Measurements from ENCODE around the gene HDAC5. TPM values are rescaled to one million over a fixed set of nuclear protein-coding genes. Genes with fewer than 3 reads are reported as not detected.
A peak's percentile ranks its signal among the peaks of the same experiment; 100 is the strongest.
"Not testable (repeated sequence)": the region's sequence is repeated elsewhere in the genome, so short reads cannot be mapped to it uniquely, and the experiment has no call there.

HDAC5 gene
- total RNA-seq, 1 donor from 2014 or later = 51.2 TPM

DNA sequence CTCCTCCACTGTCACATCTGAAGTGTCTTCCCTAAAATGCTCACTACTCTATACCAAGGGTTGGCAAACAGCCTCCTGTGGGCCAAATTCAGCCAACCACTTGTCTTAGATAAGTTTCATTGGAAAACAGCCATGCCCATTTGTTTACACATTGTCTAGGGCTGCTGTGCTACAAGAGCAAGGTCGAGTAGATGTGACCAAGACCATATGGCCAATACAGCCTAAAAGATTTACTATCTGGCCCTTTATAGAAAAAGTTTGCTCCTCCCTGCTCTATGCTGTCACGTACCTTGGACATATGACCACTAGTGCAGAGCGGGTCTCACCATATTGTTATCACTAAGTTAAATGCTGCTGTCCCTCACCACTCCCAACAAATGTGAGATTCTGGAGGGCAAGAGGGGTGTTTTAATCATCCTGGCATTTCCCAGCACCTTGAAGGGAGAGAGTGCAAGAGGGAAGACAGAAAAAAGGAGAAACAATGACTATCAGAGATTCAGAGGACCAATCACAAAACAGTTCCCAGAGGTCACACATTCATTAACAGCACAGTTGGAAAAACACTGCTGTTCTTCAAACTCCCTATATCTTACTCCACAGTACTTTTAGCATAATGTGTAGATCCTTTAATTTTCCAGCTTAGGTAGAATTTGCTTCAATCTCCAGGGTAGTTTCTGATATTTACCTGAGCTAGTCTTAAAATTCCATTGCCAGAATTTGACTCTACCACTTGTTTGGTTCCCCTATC is 70.1 kb downstream of the HDAC5 start:
- peaks cover 13% of the 10 kb centered on the region for H3K4me1 Mint-ChIP-seq (ENCODE audit: low read depth)
- peaks cover 8% of the 10 kb centered on the region for H3K36me3 Mint-ChIP-seq (ENCODE audit: low read depth)
- H3K27me3 Mint-ChIP-seq (ENCODE audit: low read depth) = no peaks in the 10 kb centered on the region
- H3K4me3 Mint-ChIP-seq (ENCODE audit: unreplicated experiment) = no peak overlapping the region
- TF ChIP-seq, protein P1, sequence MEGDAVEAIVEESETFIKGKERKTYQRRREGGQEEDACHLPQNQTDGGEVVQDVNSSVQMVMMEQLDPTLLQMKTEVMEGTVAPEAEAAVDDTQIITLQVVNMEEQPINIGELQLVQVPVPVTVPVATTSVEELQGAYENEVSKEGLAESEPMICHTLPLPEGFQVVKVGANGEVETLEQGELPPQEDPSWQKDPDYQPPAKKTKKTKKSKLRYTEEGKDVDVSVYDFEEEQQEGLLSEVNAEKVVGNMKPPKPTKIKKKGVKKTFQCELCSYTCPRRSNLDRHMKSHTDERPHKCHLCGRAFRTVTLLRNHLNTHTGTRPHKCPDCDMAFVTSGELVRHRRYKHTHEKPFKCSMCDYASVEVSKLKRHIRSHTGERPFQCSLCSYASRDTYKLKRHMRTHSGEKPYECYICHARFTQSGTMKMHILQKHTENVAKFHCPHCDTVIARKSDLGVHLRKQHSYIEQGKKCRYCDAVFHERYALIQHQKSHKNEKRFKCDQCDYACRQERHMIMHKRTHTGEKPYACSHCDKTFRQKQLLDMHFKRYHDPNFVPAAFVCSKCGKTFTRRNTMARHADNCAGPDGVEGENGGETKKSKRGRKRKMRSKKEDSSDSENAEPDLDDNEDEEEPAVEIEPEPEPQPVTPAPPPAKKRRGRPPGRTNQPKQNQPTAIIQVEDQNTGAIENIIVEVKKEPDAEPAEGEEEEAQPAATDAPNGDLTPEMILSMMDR (IDR thresholded peaks at IDR 0.05) = no peak
- H3K9me3 Mint-ChIP-seq (ENCODE audit: low read depth) = no peaks in the 10 kb centered on the region
- H3K27ac Mint-ChIP-seq (ENCODE audit: unreplicated experiment) = peak overlapping the region; percentile 47
- no peak for DNase-seq (ENCODE audit: low spot score)

DNA sequence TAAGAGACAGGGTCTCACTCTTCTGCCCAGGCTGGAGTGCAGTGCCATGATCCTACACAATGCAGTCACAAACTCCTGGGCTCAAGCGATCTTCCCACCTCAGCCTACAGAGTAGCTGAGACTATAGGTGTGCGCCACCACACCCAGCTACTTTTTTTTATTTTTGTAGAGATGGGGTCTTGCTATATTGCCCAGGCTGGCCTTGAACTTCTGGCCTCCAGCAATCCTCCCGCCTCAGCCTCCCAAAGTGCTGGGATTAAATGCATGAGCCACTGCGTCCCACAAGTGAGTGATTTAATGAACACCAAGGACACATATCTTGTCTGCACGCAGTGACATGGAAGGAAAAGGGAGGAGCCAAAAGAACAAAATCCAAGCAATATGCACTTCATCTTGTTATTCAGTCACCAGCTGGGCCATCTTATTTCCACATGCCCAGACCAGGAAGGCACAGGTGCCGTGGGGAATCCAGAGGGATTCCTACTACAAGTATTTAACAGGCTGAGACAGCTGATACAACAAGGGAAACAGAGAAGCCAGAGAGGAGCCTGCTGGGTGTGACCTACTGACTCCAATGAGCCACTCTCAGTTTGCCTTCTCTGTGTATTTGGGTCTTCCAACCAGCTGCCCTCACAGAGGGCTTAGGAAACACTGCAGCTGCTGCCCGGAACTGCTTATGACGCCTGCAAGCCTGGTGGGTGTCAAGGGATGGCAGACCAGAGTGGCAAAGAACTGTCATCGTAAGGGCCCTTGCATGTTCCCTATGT is 74.0 kb downstream of the HDAC5 start:
- no peak for DNase-seq (ENCODE audit: low spot score)
- H3K4me1 Mint-ChIP-seq (ENCODE audit: low read depth) = peaks cover 16% of the 10 kb centered on the region
- H3K4me3 Mint-ChIP-seq (ENCODE audit: unreplicated experiment) = no peak overlapping the region
- H3K9me3 Mint-ChIP-seq (ENCODE audit: low read depth) = no peaks in the 10 kb centered on the region
- TF ChIP-seq, protein P1 (IDR thresholded peaks at IDR 0.05) = no peak
- no peak overlapping the region for H3K27ac Mint-ChIP-seq (ENCODE audit: unreplicated experiment)
- no peaks in the 10 kb centered on the region for H3K27me3 Mint-ChIP-seq (ENCODE audit: low read depth)
- peaks cover 11% of the 10 kb centered on the region for H3K36me3 Mint-ChIP-seq (ENCODE audit: low read depth)

DNA sequence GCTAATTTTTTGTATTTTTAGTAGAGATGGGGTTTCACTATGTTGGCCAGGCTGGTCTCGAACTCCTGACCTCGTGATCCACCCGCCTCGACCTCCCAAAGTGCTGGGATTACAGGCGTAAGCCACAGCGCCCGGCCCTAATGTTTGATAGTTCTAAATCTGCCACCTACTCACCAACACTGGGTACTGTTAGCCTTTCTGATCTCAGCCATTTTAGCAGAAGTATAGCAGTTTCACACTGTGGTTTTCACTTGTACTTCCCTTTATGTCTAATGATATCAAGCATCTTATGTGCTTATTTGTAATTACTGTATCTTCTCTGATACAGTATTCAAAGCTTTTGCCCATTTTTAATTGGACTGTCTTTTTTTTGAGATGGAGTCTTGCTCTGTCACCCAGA is 76.5 kb downstream of the HDAC5 start:
- peaks cover 18% of the 10 kb centered on the region for H3K4me1 Mint-ChIP-seq (ENCODE audit: low read depth)
- DNase-seq (ENCODE audit: low spot score); H3K4me3 Mint-ChIP-seq (ENCODE audit: unreplicated experiment); H3K9me3 Mint-ChIP-seq (ENCODE audit: low read depth); H3K27ac Mint-ChIP-seq (ENCODE audit: unreplicated experiment); H3K27me3 Mint-ChIP-seq (ENCODE audit: low read depth); H3K36me3 Mint-ChIP-seq (ENCODE audit: low read depth): not testable (repeated sequence)

DNA sequence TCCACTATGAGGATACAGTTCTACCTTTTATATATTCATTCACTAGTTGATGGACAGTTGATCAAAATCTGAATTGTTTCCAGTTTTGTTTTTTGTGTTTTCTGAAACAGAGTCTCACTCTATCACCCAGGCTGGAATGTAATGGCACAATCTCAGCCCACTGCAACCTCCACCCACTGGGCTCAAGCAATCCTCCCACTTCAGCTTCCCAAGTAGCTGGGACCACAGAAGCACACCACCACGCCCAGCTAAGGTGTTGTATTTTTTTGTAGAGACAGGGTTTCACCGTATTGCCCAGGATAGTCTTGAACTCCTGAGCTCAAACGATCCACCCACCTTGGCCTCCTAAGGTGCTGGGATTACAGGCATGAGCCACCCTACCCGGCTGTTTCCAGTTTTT is 78.0 kb downstream of the HDAC5 start:
- TF ChIP-seq, protein P1 (IDR thresholded peaks at IDR 0.05) = no peak
- Mint-ChIP-seq H3K9me3 (ENCODE audit: low read depth) (no peaks in the 10 kb centered on the region), H3K4me3 (ENCODE audit: unreplicated experiment) (no peak overlapping the region), H3K36me3 (ENCODE audit: low read depth) (peaks cover 3% of the 10 kb centered on the region), H3K4me1 (ENCODE audit: low read depth) (peaks cover 28% of the 10 kb centered on the region), H3K27ac (ENCODE audit: unreplicated experiment) (no peak overlapping the region), H3K27me3 (ENCODE audit: low read depth) (no peaks in the 10 kb centered on the region)
- DNase-seq (ENCODE audit: low spot score) = no peak

DNA sequence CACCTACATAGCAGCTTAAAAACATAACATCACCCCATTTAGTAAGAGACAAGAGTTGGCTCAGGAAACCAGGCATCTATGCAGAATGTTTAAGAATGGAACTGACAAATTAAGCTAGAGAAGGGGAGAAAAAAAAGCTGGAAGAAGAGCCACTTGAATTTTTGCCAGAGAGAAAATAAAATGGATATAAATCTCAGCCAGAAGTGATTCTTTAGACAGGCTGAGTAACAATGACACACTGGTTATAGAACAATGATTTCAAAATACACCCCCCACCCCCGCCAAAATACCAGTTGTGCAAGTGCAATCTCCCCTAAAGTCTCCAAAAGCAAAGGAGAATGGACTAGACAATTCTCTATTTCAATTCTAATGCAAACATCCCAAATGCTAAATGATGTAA is 79.4 kb downstream of the HDAC5 start:
- H3K4me1 Mint-ChIP-seq (ENCODE audit: low read depth) = peaks cover 38% of the 10 kb centered on the region
- no peak overlapping the region for H3K4me3 Mint-ChIP-seq (ENCODE audit: unreplicated experiment)
- H3K27ac Mint-ChIP-seq (ENCODE audit: unreplicated experiment) = peak overlapping the region; percentile 64
- peaks cover 3% of the 10 kb centered on the region for H3K36me3 Mint-ChIP-seq (ENCODE audit: low read depth)
- TF ChIP-seq, protein P1 (IDR thresholded peaks at IDR 0.05) = no peak
- no peaks in the 10 kb centered on the region for H3K9me3 Mint-ChIP-seq (ENCODE audit: low read depth)
- H3K27me3 Mint-ChIP-seq (ENCODE audit: low read depth) = no peaks in the 10 kb centered on the region
- no peak for DNase-seq (ENCODE audit: low spot score)
